LNCAP (cell line): ENCODE measurements around the gene CGB5.

Experiments used
- CTCF ChIP-seq: fragments of 450-650 bp; IDR thresholded peaks from 2 replicates; pipeline ENCODE4 v1.5.1; 2017; ENCODE audit warnings: mild to moderate bottlenecking

Gene CGB5

GRCh38 chr19:49061000-49061399 lies 17.4 kb downstream of the CGB5 start:
- no peak for TF ChIP-seq CTCF

GRCh38 chr19:49061445-49061844 lies 17.8 kb downstream of the CGB5 start:
- TF ChIP-seq CTCF, result no peak

GRCh38 chr19:49064029-49064629 lies 20.5 kb downstream of the CGB5 start:
- TF ChIP-seq CTCF, result no peak

- no peak for TF ChIP-seq CTCF
Measured at GRCh38 chr19:49064768-49065611, 21.3 kb downstream of the CGB5 start, which contains the start of gene NTF4. Gene NTF4, minus strand, starts transcription at chr19:49064818. Its CDS starts 2,821 bp downstream, at chr19:49061997.

- TF ChIP-seq CTCF, result no peak
Measured at GRCh38 chr19:49065905-49066512, 22.4 kb downstream of the CGB5 start.

GRCh38 chr19:49067554-49067953 lies 23.9 kb downstream of the CGB5 start:
- no peak for TF ChIP-seq CTCF

- TF ChIP-seq CTCF, result no peak
Measured at GRCh38 chr19:49069026-49069425, 25.4 kb downstream of the CGB5 start.
